T-helper 2 cell treated with Interferon-gamma antibody and Interleukin-4, amounts not matched to agents 5 μg/mL and 100 μg/mL, for 36 hours (primary cell): ENCODE data around the gene NOD1.
"Not testable (repeated sequence)": the region's sequence is repeated elsewhere in the genome, so short reads cannot be mapped to it uniquely, and the experiment has no call there.

Experiments
- DNase-seq: peaks from one replicate; pipeline ENCODE4 v3.0.0; 2021; ENCODE audit warnings: low spot score
- H3K27ac Mint-ChIP-seq: one replicate; pipeline ENCODE4 v1.8.0; 2021; ENCODE audit warnings: mild to moderate bottlenecking, mixed read lengths
- H3K27me3 Mint-ChIP-seq: one replicate; pipeline ENCODE4 v1.8.0; 2021; ENCODE audit warnings: low read depth, mixed read lengths
- H3K36me3 Mint-ChIP-seq: one replicate; pipeline ENCODE4 v1.8.0; 2021; ENCODE audit warnings: low read depth, mixed read lengths
- H3K4me1 Mint-ChIP-seq: one replicate; pipeline ENCODE4 v1.8.0; 2021; ENCODE audit warnings: low read depth, mixed read lengths
- H3K4me3 Mint-ChIP-seq: one replicate; pipeline ENCODE4 v1.8.0; 2022; ENCODE audit warnings: mild to moderate bottlenecking, moderate library complexity, mixed read lengths
- H3K9me3 Mint-ChIP-seq: one replicate; pipeline ENCODE4 v1.8.0; 2021; ENCODE audit warnings: mixed read lengths

The NOD1 gene, protein sequence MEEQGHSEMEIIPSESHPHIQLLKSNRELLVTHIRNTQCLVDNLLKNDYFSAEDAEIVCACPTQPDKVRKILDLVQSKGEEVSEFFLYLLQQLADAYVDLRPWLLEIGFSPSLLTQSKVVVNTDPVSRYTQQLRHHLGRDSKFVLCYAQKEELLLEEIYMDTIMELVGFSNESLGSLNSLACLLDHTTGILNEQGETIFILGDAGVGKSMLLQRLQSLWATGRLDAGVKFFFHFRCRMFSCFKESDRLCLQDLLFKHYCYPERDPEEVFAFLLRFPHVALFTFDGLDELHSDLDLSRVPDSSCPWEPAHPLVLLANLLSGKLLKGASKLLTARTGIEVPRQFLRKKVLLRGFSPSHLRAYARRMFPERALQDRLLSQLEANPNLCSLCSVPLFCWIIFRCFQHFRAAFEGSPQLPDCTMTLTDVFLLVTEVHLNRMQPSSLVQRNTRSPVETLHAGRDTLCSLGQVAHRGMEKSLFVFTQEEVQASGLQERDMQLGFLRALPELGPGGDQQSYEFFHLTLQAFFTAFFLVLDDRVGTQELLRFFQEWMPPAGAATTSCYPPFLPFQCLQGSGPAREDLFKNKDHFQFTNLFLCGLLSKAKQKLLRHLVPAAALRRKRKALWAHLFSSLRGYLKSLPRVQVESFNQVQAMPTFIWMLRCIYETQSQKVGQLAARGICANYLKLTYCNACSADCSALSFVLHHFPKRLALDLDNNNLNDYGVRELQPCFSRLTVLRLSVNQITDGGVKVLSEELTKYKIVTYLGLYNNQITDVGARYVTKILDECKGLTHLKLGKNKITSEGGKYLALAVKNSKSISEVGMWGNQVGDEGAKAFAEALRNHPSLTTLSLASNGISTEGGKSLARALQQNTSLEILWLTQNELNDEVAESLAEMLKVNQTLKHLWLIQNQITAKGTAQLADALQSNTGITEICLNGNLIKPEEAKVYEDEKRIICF

GRCh38 chr7:30478349-30479201 is at the start of gene NOD1:
Gene NOD1 (minus strand): TSS chr7:30478784. CDS start chr7:30456921, 21,863 bp downstream.
- Mint-ChIP-seq H3K9me3 (no peaks in the 10 kb centered on the region), H3K27me3 (no peaks in the 10 kb centered on the region), H3K27ac (peak within 1 kb of the TSS; percentile 90), H3K4me3 (peak within 1 kb of the TSS; percentile 92), H3K4me1 (peaks cover 45% of the 10 kb centered on the region), H3K36me3 (peaks cover 18% of the 10 kb centered on the region)
- peak; percentile 78 for DNase-seq

DNA sequence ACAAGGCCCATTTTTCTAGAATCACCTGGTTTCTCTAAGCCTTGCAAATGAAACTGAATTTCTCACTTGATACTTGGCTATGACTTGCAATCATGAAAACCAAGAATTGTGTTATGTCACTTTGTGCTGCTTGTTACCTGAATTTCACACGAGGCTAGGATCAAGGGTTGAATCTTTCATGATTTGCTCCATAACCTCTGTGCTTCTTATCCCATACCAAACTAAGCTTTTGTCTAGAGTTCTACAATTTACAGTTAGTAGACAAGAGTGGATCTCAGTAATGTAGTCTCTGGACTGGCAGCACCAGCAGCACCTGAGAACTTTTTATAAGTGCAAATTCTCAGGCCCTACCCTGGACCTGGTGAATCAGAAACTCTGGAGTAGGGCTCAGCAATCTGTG is 48.7 kb upstream of the NOD1 start:
- not testable (repeated sequence) for H3K4me1 Mint-ChIP-seq, H3K9me3 Mint-ChIP-seq, DNase-seq, H3K27ac Mint-ChIP-seq, H3K36me3 Mint-ChIP-seq, H3K4me3 Mint-ChIP-seq, H3K27me3 Mint-ChIP-seq

DNA sequence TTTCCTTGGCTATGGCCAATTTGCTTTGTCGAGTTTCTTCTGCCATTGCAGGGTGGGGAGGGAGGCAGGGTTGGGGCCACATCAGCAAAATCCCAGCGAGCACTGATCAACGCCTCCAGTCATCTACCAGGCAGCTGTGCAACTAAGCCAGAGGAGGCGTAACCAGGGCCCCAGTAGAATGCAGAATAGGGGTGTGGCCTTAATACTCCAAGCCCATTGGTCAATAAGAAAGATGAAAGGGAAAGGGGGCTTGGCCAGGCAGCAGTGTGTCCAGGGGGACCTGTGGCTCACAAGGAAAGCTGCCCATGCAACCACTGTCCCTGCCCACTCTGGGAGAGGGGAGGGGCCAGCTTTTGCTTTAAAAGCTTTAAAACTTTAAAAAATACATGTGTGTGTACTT is 47.6 kb upstream of the NOD1 start:
- H3K27me3 Mint-ChIP-seq: no peaks in the 10 kb centered on the region

GRCh38 chr7:30525429-30525828 is 46.8 kb upstream of the NOD1 start:
- Mint-ChIP-seq H3K4me1 (peaks cover 10% of the 10 kb centered on the region), H3K27ac (no peak overlapping the region), H3K4me3 (no peak overlapping the region)

More for the DNA sequence above, 47.6 kb upstream of the NOD1 start:
- Mint-ChIP-seq H3K27ac (no peak overlapping the region), H3K36me3 (no peaks in the 10 kb centered on the region), H3K4me1 (peaks cover 7% of the 10 kb centered on the region), H3K4me3 (no peak overlapping the region), H3K9me3 (no peaks in the 10 kb centered on the region)
- no peak for DNase-seq

GRCh38 chr7:30524545-30524944 is 46.0 kb upstream of the NOD1 start:
- peak overlapping the region; percentile 7 for H3K27ac Mint-ChIP-seq
- no peak for DNase-seq
- peaks cover 10% of the 10 kb centered on the region for H3K4me1 Mint-ChIP-seq
- H3K9me3 Mint-ChIP-seq: no peaks in the 10 kb centered on the region
- H3K27me3 Mint-ChIP-seq: no peaks in the 10 kb centered on the region
- H3K36me3 Mint-ChIP-seq: no peaks in the 10 kb centered on the region
- H3K4me3 Mint-ChIP-seq: no peak overlapping the region

More at GRCh38 chr7:30525429-30525828, 46.8 kb upstream of the NOD1 start:
- no peaks in the 10 kb centered on the region for H3K27me3 Mint-ChIP-seq
- H3K9me3 Mint-ChIP-seq: no peaks in the 10 kb centered on the region
- H3K36me3 Mint-ChIP-seq: no peaks in the 10 kb centered on the region
- DNase-seq: no peak

DNA sequence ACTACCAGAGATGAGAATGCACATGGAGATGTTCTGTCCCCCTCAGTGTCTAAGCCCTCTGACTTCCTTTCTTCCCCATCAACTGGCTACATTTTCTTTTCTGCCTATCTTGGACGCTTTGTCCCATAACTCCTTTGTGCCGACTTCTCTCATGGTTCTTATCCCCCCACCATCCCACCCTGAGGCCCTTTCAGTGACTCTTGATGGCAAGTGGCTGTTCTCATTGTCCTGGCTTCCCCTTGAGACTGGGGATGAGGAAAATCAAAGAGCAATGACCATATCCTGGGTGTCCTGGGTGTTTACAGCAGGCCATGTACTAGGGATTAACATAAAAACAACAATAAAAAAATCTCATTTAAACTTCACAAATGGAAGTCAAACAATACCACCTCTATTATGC is 44.9 kb upstream of the NOD1 start:
- H3K9me3 Mint-ChIP-seq: no peaks in the 10 kb centered on the region
- H3K27me3 Mint-ChIP-seq: no peaks in the 10 kb centered on the region
- H3K36me3 Mint-ChIP-seq: no peaks in the 10 kb centered on the region
- no peak overlapping the region for H3K27ac Mint-ChIP-seq
- no peak overlapping the region for H3K4me3 Mint-ChIP-seq
- no peak for DNase-seq
- H3K4me1 Mint-ChIP-seq: peaks cover 10% of the 10 kb centered on the region

DNA sequence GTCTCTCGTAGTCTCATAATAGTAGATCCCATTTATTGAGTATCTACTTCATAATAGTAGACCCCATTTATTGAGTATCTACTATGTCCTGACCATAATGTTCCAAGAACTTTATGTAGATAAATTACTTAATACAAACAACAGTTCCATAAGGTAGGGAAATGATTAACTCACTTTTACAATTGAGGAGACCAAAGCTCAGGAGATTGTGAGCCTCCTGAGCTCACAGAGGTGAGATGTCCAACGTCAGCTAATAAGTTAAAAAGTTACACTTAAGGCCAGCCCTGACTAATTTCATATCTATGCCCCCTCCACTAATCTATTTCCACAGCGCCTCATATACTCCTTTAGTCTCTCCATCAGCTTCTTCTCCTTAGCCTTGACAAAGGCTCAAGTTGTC is 43.6 kb upstream of the NOD1 start:
- Mint-ChIP-seq H3K9me3 (no peaks in the 10 kb centered on the region), H3K27ac (no peak overlapping the region), H3K4me3 (no peak overlapping the region), H3K27me3 (no peaks in the 10 kb centered on the region), H3K36me3 (no peaks in the 10 kb centered on the region), H3K4me1 (peaks cover 10% of the 10 kb centered on the region)
- no peak for DNase-seq

DNA sequence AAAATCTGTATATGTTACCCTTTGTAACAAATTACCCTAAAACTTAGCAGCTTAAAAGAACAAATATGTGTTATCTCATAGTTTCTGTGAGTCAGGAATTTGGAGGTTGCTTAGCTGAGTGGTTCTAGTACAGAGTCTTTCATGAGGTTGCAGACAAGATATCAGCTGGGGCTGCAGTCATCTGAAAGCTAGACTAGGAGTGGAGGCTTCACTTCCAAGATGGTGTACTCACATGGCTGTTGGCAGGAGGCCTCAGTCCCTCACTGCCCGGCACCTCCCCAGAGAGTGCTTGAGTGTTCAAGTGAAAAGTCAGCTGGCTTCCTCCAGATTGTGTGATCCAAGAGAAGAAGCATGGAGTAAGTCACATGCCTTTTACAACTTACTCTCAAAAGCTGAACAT is 42.9 kb upstream of the NOD1 start:
- no peak for DNase-seq
- Mint-ChIP-seq H3K27me3 (no peaks in the 10 kb centered on the region), H3K9me3 (no peaks in the 10 kb centered on the region), H3K4me3 (no peak overlapping the region), H3K27ac (no peak overlapping the region), H3K36me3 (no peaks in the 10 kb centered on the region), H3K4me1 (peaks cover 10% of the 10 kb centered on the region)

- no peaks in the 10 kb centered on the region for H3K27me3 Mint-ChIP-seq
- DNase-seq: no peak
- no peak overlapping the region for H3K27ac Mint-ChIP-seq
- no peak overlapping the region for H3K4me3 Mint-ChIP-seq
- peaks cover 6% of the 10 kb centered on the region for H3K4me1 Mint-ChIP-seq
- no peaks in the 10 kb centered on the region for H3K9me3 Mint-ChIP-seq
- H3K36me3 Mint-ChIP-seq: no peaks in the 10 kb centered on the region
Observed at GRCh38 chr7:30519122-30519521, 40.5 kb upstream of the NOD1 start.

GRCh38 chr7:30515761-30516160 is 37.2 kb upstream of the NOD1 start:
- H3K4me3 Mint-ChIP-seq: no peak overlapping the region
- H3K4me1 Mint-ChIP-seq: peaks cover 7% of the 10 kb centered on the region
- H3K36me3 Mint-ChIP-seq: no peaks in the 10 kb centered on the region
- H3K9me3 Mint-ChIP-seq: no peaks in the 10 kb centered on the region
- no peak for DNase-seq
- no peaks in the 10 kb centered on the region for H3K27me3 Mint-ChIP-seq
- H3K27ac Mint-ChIP-seq: no peak overlapping the region

DNA sequence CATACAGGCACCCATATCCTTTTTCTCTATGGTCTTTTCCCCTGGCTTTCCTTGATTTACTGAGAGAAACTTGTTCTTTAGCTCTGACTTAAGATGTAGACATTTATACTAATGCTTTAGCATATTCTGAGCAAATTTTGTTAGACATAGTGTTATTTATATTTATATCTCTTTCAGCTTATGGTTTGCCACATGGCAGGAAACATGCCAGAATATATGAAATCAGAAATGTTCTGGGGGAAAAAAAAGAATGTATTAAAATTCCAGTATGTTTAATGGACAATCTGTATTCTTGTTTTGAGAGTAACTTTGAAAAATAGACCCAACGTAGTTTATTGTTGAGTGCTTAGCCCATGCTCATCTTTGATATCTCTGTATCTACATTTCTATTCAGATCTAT is 36.2 kb upstream of the NOD1 start:
- no peak for DNase-seq
- Mint-ChIP-seq H3K4me3 (no peak overlapping the region), H3K36me3 (no peaks in the 10 kb centered on the region), H3K27me3 (no peaks in the 10 kb centered on the region), H3K9me3 (no peaks in the 10 kb centered on the region), H3K4me1 (peaks cover 7% of the 10 kb centered on the region), H3K27ac (no peak overlapping the region)

GRCh38 chr7:30514177-30514576 is 35.6 kb upstream of the NOD1 start:
- peaks cover 12% of the 10 kb centered on the region for H3K4me1 Mint-ChIP-seq
- no peak overlapping the region for H3K4me3 Mint-ChIP-seq
- no peaks in the 10 kb centered on the region for H3K9me3 Mint-ChIP-seq
- H3K27me3 Mint-ChIP-seq: no peaks in the 10 kb centered on the region
- H3K36me3 Mint-ChIP-seq: no peaks in the 10 kb centered on the region
- no peak overlapping the region for H3K27ac Mint-ChIP-seq
- no peak for DNase-seq

GRCh38 chr7:30513762-30514161 is 35.2 kb upstream of the NOD1 start:
- Mint-ChIP-seq H3K36me3 (no peaks in the 10 kb centered on the region), H3K9me3 (no peaks in the 10 kb centered on the region), H3K27ac (no peak overlapping the region), H3K27me3 (no peaks in the 10 kb centered on the region), H3K4me3 (no peak overlapping the region), H3K4me1 (peaks cover 14% of the 10 kb centered on the region)
- no peak for DNase-seq
